Measurements from ENCODE around the gene BSCL2. TPM values are rescaled to one million over a fixed set of nuclear protein-coding genes. Genes with fewer than 3 reads are reported as not detected.

BSCL2 gene
- total and polyA plus RNA-seq, 7 donors, result 17.0 to 174 (median 45.4) TPM

GRCh38 chr11:62728171-62728988 is 21.2 kb upstream of the BSCL2 start, which contains the start of gene TTC9C:
Gene TTC9C, plus strand, starts transcription at chr11:62728486. Its CDS starts 363 bp downstream, at chr11:62728849.
- no peak for TF ChIP-seq CTCF (IDR thresholded peaks at IDR 0.05)
- intact Hi-C loops (cut with DNase I), result loop anchor here (5.0 kb wide), 2 partner anchors 34 to 39 kb away; partner anchors contain the start of gene POLR2G (in 1 of the 2)
- Histone ChIP-seq H3K4me3 (peak within 1 kb of the TSS; percentile 76), H3K4me1 (peaks cover 38% of the 10 kb centered on the region), H3K27ac (peak within 1 kb of the TSS; percentile 98), H3K9me3 (no peaks in the 10 kb centered on the region), H3K36me3 (ENCODE audit: insufficient read depth in 1 of 2, low read depth in 1 of 2) (peaks cover 5 to 35% of the 10 kb centered on the region in 2 donors), H3K27me3 (ENCODE audit: insufficient read depth in 3 of 3, low read length in 2 of 3) (no peaks in the 10 kb centered on the region)
- DNase-seq, result peak; percentile 87 to 91
- WGBS, 3 donors, result 0 to 2% (median 0%) methylated on average over 28 to 29 of the region's 29 CpGs
- peak; percentile 65 to 78 (median 68) for ATAC-seq

GRCh38 chr11:62727872-62728170 is 20.6 kb upstream of the BSCL2 start:
- H3K4me1 ChIP-seq, result peaks cover 38% of the 10 kb centered on the region
- TF ChIP-seq CTCF (IDR thresholded peaks at IDR 0.05), result no peak
- H3K36me3 ChIP-seq (ENCODE audit: insufficient read depth in 1 of 2, low read depth in 1 of 2), result peaks cover 7 to 35% of the 10 kb centered on the region in 2 donors
- H3K9me3 ChIP-seq, result no peaks in the 10 kb centered on the region
- intact Hi-C loops (cut with DNase I), result loop anchor here (5.0 kb wide), 2 partner anchors 34 to 39 kb away; partner anchors contain the start of gene POLR2G (in 1 of the 2)
- peak; percentile 81 to 86 (median 82) for ATAC-seq
- DNase-seq, result peak; percentile 78 to 86
- H3K4me3 ChIP-seq, result peak overlapping the region; percentile 76
- H3K27me3 ChIP-seq (ENCODE audit: insufficient read depth in 3 of 3, low read length in 2 of 3), result no peaks in the 10 kb centered on the region
- H3K27ac ChIP-seq, result peak overlapping the region; percentile 98
- WGBS, 3 donors, result 0% methylated on average over 20 of the region's 20 CpGs

GRCh38 chr11:62727165-62727871 is 20.1 kb upstream of the BSCL2 start, which contains the start of gene HNRNPUL2:
Gene HNRNPUL2, minus strand, starts transcription at chr11:62727457. Its CDS starts 301 bp downstream, at chr11:62727156.
- peak within 1 kb of the TSS; percentile 76 for H3K4me3 ChIP-seq
- peaks cover 7 to 36% of the 10 kb centered on the region in 2 donors for H3K36me3 ChIP-seq (ENCODE audit: insufficient read depth in 1 of 2, low read depth in 1 of 2)
- intact Hi-C loops (cut with DNase I), result loop anchor here (5.0 kb wide), 2 partner anchors 35 to 40 kb away; partner anchors contain the start of gene POLR2G (in 1 of the 2)
- TF ChIP-seq CTCF (IDR thresholded peaks at IDR 0.05), result no peak
- H3K4me1 ChIP-seq, result peaks cover 38% of the 10 kb centered on the region
- H3K27me3 ChIP-seq (ENCODE audit: insufficient read depth in 3 of 3, low read length in 2 of 3), result no peaks in the 10 kb centered on the region
- no peaks in the 10 kb centered on the region for H3K9me3 ChIP-seq
- 0% methylated on average over 48 to 72 of the region's 72 CpGs for WGBS, 3 donors
- H3K27ac ChIP-seq, result peak within 1 kb of the TSS; percentile 98
- peak; percentile 92 to 94 (median 94) for ATAC-seq
- DNase-seq, result peak; percentile 99

- Histone ChIP-seq H3K27me3 (ENCODE audit: insufficient read depth in 3 of 3, low read length in 2 of 3) (no peaks in the 10 kb centered on the region), H3K27ac (peak overlapping the region; percentile 98), H3K9me3 (no peaks in the 10 kb centered on the region), H3K4me3 (peak overlapping the region; percentile 76), H3K4me1 (peaks cover 38% of the 10 kb centered on the region), H3K36me3 (ENCODE audit: insufficient read depth in 1 of 2, low read depth in 1 of 2) (peaks cover 7 to 41% of the 10 kb centered on the region in 2 donors)
- ATAC-seq (no peak), DNase-seq (no peak)
- no peak for TF ChIP-seq CTCF (IDR thresholded peaks at IDR 0.05)
- WGBS, 3 donors, result 0 to 1% (median 1%) methylated on average over 29 to 37 of the region's 37 CpGs
- intact Hi-C loops (cut with DNase I), result loop anchor here (5.0 kb wide), 2 partner anchors 35 to 40 kb away; partner anchors contain the start of gene POLR2G (in 1 of the 2)
Observed at GRCh38 chr11:62726915-62727164, 19.6 kb upstream of the BSCL2 start.
